Ectodermal cell (in vitro differentiated cells): ENCODE data around the gene FUT7.

Source experiments
- H3K27ac ChIP-seq: 2 replicates; pipeline ENCODE4 v1.7.0; 2013; ENCODE audit warnings: mild to moderate bottlenecking, low read depth, low read length; ENCODE audit not compliant: insufficient read depth, poor library complexity, severe bottlenecking
- H3K27me3 ChIP-seq: 2 replicates; pipeline ENCODE4 v1.7.0; 2013; ENCODE audit warnings: mild to moderate bottlenecking, low read length; ENCODE audit not compliant: insufficient read depth, control insufficient read depth, poor library complexity, severe bottlenecking
- H3K36me3 ChIP-seq: one replicate; pipeline ENCODE4 v1.7.0; 2013; ENCODE audit warnings: low read length; ENCODE audit not compliant: control insufficient read depth, insufficient read depth
- H3K4me1 ChIP-seq: one replicate; pipeline ENCODE4 v1.7.0; 2013; ENCODE audit warnings: low read length; ENCODE audit not compliant: control insufficient read depth, insufficient read depth
- H3K4me3 ChIP-seq: 2 replicates; pipeline ENCODE4 v1.7.0; 2013; ENCODE audit warnings: low read depth, low read length, control low read depth; ENCODE audit not compliant: insufficient read depth
- H3K9me3 ChIP-seq: 2 replicates; pipeline ENCODE4 v1.7.0; 2013; ENCODE audit warnings: mild to moderate bottlenecking, low read length, moderate library complexity; ENCODE audit not compliant: control insufficient read depth
- WGBS, 2 experiments: methylation state at CpG; one replicate each; pipeline ENCODE4 v1.1.7; 2013; ENCODE audit warnings: missing lambda C conversion rate in 2 of 2; 5-methylcytosine and 5-hydroxymethylcytosine counted together

Gene FUT7

GRCh38 chr9:137074657-137075274, 42.9 kb upstream of the FUT7 start:
- WGBS, 2 experiments: 76 to 82% methylated on average over 12 of the region's 12 CpGs
- Histone ChIP-seq H3K27ac (no peak overlapping the region), H3K27me3 (peaks cover 62% of the 10 kb centered on the region), H3K4me3 (no peak overlapping the region), H3K9me3 (no peaks in the 10 kb centered on the region), H3K36me3 (no peaks in the 10 kb centered on the region), H3K4me1 (peaks cover 14% of the 10 kb centered on the region)

DNA sequence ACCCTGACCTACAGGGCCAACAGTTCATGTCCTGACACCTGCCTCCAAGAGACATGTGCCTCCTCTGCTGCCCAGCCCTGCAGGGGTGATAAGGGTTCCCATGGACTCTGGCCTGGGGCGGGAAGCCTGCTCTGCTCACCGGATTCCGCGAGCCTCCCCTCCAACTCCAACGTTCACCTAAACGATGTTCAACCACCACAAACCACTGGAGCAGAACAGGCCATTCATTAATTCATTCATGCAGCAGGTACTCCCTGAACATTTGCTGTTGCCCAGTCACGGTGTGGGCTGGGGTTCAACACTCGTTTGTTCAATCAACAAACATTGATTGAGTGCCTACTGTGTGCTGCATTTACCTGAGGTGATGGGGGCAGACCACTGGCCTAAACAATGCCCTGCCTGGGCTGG, 42.1 kb upstream of the FUT7 start:
- H3K4me3 ChIP-seq: no peak overlapping the region
- no peaks in the 10 kb centered on the region for H3K36me3 ChIP-seq
- H3K27me3 ChIP-seq: peaks cover 62% of the 10 kb centered on the region
- peaks cover 21% of the 10 kb centered on the region for H3K4me1 ChIP-seq
- H3K9me3 ChIP-seq: no peaks in the 10 kb centered on the region
- WGBS, 2 experiments: 91 to 96% methylated on average over 8 of the region's 8 CpGs
- H3K27ac ChIP-seq: no peak overlapping the region

- Histone ChIP-seq H3K27ac (no peak overlapping the region), H3K9me3 (no peaks in the 10 kb centered on the region), H3K4me3 (no peak overlapping the region), H3K4me1 (peaks cover 16% of the 10 kb centered on the region), H3K36me3 (no peaks in the 10 kb centered on the region), H3K27me3 (peaks cover 40% of the 10 kb centered on the region)
- WGBS, 2 experiments: 89 to 94% methylated on average over 2 of the region's 2 CpGs
Measured at GRCh38 chr9:137071282-137071681, 39.4 kb upstream of the FUT7 start.

GRCh38 chr9:137070906-137071275, 39.0 kb upstream of the FUT7 start:
- Histone ChIP-seq H3K36me3 (no peaks in the 10 kb centered on the region), H3K4me3 (peak overlapping the region; percentile 50), H3K27me3 (peaks cover 36% of the 10 kb centered on the region), H3K27ac (no peak overlapping the region), H3K9me3 (no peaks in the 10 kb centered on the region), H3K4me1 (peaks cover 16% of the 10 kb centered on the region)
- 25 to 29% methylated on average over 6 of the region's 6 CpGs for WGBS, 2 experiments

- no peaks in the 10 kb centered on the region for H3K9me3 ChIP-seq
- H3K4me3 ChIP-seq: peak within 1 kb of the TSS; percentile 50
- H3K27me3 ChIP-seq: peaks cover 30% of the 10 kb centered on the region
- no peak within 1 kb of the TSS for H3K27ac ChIP-seq
- H3K4me1 ChIP-seq: peaks cover 16% of the 10 kb centered on the region
- 1% methylated on average over 74 of the region's 74 CpGs for whole genome bisulfite sequencing, 2 experiments
- H3K36me3 ChIP-seq: no peaks in the 10 kb centered on the region
Measured at GRCh38 chr9:137070201-137070905, 38.5 kb upstream of the FUT7 start, which contains the start of gene SAPCD2. TSS of gene SAPCD2 (minus strand) at chr9:137070557. CDS start at chr9:137070460, 97 bp downstream.

- no peaks in the 10 kb centered on the region for H3K9me3 ChIP-seq
- 5 to 6% methylated on average over 52 of the region's 52 CpGs for WGBS, 2 experiments
- H3K27ac ChIP-seq: no peak overlapping the region
- peaks cover 25% of the 10 kb centered on the region for H3K27me3 ChIP-seq
- no peaks in the 10 kb centered on the region for H3K36me3 ChIP-seq
- H3K4me3 ChIP-seq: peak overlapping the region; percentile 50
- H3K4me1 ChIP-seq: peaks cover 16% of the 10 kb centered on the region
Measured at GRCh38 chr9:137069508-137070091, 37.7 kb upstream of the FUT7 start.

- WGBS, 2 experiments: 93 to 95% methylated on average over 17 of the region's 17 CpGs
Measured at GRCh38 chr9:137068539-137069507, 36.9 kb upstream of the FUT7 start.

DNA sequence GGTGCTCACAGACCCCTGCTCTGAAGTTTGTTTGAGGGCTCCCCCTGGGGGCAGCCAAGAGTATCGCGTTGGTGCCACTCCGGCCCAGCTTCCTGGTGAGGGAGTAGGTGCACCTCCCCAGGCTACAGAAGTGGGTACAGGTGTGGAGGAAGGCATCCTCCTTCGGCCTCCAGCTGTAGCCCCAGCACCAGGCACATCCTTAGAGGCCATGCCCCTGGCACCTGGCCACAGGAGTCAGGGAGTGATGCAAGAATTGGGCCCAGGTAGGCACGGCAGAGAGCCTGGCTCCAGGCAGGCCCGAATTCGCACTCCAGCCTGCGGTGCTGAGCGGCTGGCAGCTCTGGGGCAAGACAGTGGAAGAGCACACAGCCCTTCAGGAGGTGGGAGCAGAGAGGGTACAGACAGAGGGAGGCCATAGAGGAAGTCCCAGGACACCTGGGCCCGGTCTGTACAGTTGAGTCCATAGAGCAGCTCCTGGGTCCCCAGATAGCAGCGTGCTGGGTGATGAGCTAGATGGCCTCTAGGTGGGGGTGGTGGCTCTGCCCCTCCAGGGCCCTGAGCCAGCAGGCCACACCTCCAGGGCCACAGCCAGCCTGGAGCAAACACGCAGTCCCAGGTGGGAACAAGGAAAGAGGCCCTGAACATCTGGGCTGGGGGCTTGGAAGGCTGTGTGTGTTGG, 36.1 kb upstream of the FUT7 start:
- H3K4me3 ChIP-seq: no peak overlapping the region
- H3K27me3 ChIP-seq: peaks cover 18% of the 10 kb centered on the region
- peaks cover 16% of the 10 kb centered on the region for H3K4me1 ChIP-seq
- H3K27ac ChIP-seq: no peak overlapping the region
- no peaks in the 10 kb centered on the region for H3K9me3 ChIP-seq
- H3K36me3 ChIP-seq: no peaks in the 10 kb centered on the region
- WGBS, 2 experiments: 61 to 63% methylated on average over 12 of the region's 12 CpGs

More at GRCh38 chr9:137068539-137069507, 36.9 kb upstream of the FUT7 start:
- Histone ChIP-seq H3K27me3 (peaks cover 22% of the 10 kb centered on the region), H3K27ac (no peak overlapping the region), H3K4me1 (peaks cover 16% of the 10 kb centered on the region), H3K36me3 (no peaks in the 10 kb centered on the region), H3K4me3 (peak overlapping the region; percentile 50), H3K9me3 (no peaks in the 10 kb centered on the region)

- WGBS, 2 experiments: 93 to 94% methylated on average over 26 of the region's 26 CpGs
- Histone ChIP-seq H3K36me3 (no peaks in the 10 kb centered on the region), H3K27me3 (peaks cover 18% of the 10 kb centered on the region), H3K4me3 (no peak overlapping the region), H3K4me1 (peaks cover 16% of the 10 kb centered on the region), H3K27ac (no peak overlapping the region), H3K9me3 (no peaks in the 10 kb centered on the region)
Measured at GRCh38 chr9:137066096-137066861, 34.4 kb upstream of the FUT7 start.
